Measurements from ENCODE around the gene ZMYND19.
"Not testable (repeated sequence)": the region's sequence is repeated elsewhere in the genome, so short reads cannot be mapped to it uniquely, and the experiment has no call there.

The ZMYND19 gene

DNA sequence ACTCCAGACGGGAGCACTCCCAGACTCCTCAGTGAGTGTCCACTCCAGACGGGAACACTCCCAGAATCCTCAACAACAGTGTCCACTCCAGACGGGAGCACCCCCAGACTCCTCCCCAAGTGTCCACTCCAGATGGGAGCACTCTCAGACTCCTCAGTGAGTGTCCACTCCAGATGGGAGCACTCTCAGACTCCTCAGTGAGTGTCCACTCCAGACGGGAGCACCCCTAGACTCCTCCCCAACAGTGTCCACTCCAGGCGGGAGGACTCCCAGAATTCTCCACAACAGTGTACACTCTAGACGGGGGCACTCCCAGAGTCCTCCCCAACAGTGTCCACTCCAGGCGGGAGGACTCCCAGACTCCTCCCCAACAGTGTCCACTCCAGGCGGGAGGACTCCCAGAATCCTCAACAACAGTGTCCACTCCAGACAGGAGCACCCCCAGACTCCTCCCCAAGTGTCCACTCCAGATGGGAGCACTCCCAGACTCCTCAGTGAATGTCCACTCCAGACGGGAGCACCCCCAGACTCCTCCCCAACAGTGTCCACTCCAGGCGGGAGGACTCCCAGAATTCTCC, 57.3 kb downstream of the ZMYND19 start:
- DNase-seq (ENCODE audit: low read depth in 2 of 2, low spot score in 1 of 2) = not testable (repeated sequence)

All from stimulated activated CD8-positive, alpha-beta memory T cell treated with anti-CD3 and anti-CD28 coated beads, Interleukin-4, amount 100 ng/mL, for 4 hours (primary cell).